LNCAP (cell line): Measurements from ENCODE around the gene TUBGCP3.

Experiments used
- TF ChIP-seq, protein P1 (sequence below): fragments of 450-650 bp; IDR thresholded peaks from 2 replicates; pipeline ENCODE4 v1.5.1; 2017; ENCODE audit warnings: mild to moderate bottlenecking

The TUBGCP3 gene

DNA sequence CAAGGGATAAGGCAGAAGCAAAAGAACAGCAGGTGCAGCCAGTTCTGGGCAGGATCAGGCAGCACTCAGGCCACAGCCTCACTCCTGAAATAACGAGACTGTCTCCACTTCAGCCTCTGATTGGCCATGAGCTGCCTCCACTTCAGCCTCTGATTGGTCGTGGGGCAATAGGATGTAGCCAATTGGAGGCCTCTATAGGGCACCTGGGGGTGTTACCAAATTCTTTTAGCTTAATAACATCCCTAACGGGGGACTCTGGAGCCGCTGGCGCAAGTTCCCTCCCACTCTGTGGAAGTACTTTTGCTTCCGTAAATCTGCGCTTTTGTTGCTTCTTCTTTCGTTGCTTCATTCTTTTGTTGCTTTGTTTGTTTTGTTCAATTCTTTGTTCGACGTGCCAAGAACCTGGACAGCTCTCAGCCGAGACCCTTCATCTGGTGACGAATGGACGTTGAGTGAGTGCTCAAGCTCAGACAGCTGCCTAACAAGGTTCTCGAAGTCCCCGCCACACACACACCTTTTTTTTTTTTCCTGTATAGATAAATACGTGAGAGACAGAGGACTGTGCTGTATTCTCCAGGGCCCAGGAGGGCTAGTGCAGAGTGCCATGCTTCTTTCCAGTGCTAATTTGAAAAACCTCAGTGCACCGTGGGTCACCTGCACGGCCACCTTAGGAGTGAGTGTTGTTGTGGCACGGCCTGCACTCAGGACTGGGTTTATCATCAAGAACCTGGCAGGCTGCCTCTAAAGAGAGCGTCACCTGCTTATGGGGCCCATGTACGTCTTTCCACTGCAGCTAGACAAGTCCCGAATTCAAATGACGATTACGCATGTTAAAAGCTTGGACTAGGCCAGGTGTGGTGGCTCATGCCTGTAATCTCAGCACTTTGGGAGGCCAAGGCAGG is 32.0 kb upstream of the TUBGCP3 start:
- TF ChIP-seq, protein P1, sequence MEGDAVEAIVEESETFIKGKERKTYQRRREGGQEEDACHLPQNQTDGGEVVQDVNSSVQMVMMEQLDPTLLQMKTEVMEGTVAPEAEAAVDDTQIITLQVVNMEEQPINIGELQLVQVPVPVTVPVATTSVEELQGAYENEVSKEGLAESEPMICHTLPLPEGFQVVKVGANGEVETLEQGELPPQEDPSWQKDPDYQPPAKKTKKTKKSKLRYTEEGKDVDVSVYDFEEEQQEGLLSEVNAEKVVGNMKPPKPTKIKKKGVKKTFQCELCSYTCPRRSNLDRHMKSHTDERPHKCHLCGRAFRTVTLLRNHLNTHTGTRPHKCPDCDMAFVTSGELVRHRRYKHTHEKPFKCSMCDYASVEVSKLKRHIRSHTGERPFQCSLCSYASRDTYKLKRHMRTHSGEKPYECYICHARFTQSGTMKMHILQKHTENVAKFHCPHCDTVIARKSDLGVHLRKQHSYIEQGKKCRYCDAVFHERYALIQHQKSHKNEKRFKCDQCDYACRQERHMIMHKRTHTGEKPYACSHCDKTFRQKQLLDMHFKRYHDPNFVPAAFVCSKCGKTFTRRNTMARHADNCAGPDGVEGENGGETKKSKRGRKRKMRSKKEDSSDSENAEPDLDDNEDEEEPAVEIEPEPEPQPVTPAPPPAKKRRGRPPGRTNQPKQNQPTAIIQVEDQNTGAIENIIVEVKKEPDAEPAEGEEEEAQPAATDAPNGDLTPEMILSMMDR, result no peak

DNA sequence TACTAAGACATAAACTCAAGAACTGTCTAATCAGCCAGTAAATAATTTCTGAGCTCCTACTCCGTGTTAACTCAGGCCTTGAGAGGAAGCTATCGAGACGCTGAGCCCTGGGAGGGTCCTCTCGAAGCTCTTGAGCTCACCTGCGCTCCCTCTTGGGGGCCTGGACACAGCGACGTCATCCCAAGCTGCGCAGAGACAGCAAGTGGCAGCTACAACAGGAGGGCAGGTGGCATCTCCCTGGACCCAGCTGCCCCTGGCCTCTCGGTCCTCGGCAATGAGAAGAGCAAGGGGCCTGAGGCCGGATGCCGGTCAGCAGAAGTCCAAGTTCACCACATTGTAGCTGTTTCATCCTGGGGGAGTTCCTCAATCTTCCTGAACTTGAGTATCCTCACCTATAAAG is 30.5 kb upstream of the TUBGCP3 start:
- TF ChIP-seq, protein P1, result no peak

DNA sequence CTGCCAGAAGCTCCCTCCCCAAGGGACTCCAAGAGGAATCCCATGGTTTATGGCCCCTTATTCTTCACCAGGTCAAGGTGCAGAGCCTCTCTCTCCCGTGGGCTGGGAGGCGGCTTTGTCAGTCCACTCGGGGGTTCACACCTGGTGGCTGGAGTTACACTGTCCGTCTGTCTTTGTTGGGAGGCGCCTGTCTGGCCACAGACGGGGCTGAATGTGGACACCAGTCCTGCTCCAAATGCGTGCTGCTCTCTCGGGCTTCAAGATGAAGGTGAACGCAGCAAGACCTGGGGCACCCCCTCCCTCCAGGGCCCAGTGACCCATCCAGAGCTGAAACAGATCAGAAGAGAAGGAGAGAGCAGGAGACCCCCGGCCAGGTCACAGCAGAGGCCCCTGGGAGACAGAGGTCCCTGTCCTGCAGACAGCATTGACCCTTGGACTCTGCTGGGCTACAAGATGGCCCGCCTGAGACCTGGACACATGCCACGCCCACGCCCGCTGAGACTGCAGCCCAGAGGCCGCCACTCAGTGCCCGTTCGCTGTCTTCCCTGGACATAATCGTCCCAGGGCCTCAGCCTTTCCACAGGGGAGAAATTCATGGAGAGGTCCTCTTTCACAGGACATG is 29.9 kb upstream of the TUBGCP3 start:
- TF ChIP-seq, protein P1, result no peak

DNA sequence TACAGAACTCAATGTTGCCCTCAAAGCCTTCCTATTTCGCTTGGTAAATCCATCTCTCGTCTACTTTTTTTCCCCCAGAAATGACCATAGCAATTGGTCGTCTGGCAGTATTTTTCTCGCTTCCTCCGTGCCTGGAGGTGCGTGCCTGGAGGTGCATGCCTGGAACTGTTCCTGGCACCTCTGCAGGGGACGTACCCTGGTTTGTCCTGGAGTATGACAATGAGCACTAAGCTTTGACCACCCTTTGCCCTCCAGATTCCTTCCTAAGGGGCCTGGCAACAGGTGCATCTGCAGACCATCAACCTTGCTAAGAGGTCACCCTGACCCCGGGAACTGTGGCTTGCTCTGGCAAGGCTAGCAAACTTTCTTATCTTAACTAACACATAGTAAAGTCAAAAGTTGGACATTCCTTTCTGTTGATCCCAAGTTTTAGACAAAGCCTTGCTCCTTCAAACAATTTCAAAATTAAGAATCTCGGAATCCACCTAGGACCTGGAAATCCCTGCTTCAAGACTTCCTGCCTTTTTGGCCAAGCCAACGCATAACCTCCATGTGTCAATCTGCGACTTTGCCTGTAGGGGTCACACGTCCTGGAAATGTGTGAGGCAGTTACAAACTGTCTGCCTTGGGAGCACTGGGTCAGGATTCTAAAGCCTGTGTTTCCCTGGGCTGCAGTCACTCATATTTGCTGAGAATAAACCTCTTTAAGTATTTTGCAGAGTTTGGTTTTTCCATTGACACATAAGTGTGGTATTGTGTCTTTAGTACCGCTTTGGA is 28.8 kb upstream of the TUBGCP3 start:
- TF ChIP-seq, protein P1, result peak; percentile 68

DNA sequence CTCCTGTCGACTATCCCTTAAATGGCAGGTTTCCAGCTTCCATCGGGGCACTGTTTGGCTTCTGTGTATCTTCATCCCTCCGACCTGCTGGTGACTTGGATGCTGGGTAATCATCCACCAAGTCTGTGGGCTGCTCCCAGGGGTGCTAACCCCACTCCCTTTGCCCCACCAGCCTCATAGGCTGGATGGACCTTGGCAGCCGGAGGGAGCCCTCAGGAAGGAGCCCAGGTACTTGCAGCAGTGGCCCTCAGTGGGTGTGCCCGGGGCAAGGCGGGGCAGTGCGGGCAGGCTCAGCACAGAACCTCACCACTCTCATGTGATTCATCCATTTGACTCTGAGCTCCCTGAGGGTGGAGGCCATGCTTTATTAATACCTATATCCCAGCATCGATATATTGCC is 27.4 kb upstream of the TUBGCP3 start:
- TF ChIP-seq, protein P1, result no peak

DNA sequence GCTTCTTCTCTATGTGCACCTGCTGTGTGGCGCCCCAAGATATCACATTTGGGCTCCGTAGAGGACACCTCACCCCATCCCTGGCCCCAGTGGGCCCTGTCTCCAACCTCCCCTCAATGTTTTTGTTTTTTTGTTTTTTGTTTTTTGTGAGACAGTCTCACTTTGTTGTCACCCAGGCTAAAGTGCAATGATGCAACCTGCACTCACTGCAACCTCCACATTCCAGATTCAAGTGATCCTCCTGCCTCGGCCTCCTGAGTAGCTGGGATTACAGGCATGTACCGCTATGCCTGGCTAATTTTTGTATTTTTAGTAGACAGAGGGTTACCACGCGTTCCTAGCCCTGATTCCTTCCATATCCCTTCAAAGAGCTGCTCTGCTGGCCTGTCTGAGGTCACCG is 26.9 kb upstream of the TUBGCP3 start:
- TF ChIP-seq, protein P1, result no peak

DNA sequence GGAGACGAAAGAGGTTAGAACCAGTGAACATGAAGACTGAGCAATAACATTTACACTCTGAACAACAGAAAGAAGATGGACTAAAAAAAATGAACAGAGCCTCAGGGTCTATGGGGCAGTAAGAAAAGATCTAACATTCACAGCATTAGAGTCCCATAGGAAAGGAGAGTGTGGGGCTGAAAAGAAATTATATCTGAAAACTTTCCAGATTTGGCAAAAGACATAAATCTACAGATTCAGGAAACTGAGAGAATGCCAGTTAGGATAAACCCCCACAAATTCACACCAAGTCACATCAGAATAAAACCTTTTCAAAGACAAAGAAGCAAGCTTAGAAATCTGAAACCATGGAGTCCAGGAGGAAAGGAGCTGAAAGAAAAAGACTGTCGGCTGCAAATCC is 20.3 kb upstream of the TUBGCP3 start:
- TF ChIP-seq, protein P1, result no peak
